Sigmoid colon (tissue), 7 donors: ENCODE measurements around the gene CCDC192. TPM values are rescaled to one million over a fixed set of nuclear protein-coding genes. Genes with fewer than 3 reads are reported as not detected.

ENCODE experiments used
- DNase-seq: peaks from one replicate; pipeline ENCODE4 v3.0.0-alpha.2; 2019
- H3K27ac ChIP-seq, 4 donors: fragments of 200-600 bp; sonication (generic); one replicate each; pipeline ENCODE4 v1.5.1; 2016 to 2019; ENCODE audit warnings: mild to moderate bottlenecking in 1 of 4
- H3K27me3 ChIP-seq, 3 donors: fragments of 200-600 bp; sonication (generic); one replicate each; pipeline ENCODE4 v1.5.1; 2019; ENCODE audit warnings: mild to moderate bottlenecking in 1 of 3
- H3K36me3 ChIP-seq, 4 donors: fragments of 200-600 bp; sonication (generic); one replicate each; pipeline ENCODE4 v1.5.1; 2016 to 2019
- H3K4me1 ChIP-seq, 4 donors: fragments of 200-600 bp; sonication (generic); one replicate each; pipeline ENCODE4 v1.5.1; 2017 to 2019
- H3K4me3 ChIP-seq, 4 donors: fragments of 200-600 bp; sonication (generic); one replicate each; pipeline ENCODE4 v1.5.1; 2017 to 2019; ENCODE audit warnings: mild to moderate bottlenecking in 2 of 4, moderate library complexity in 1 of 4
- H3K9me3 ChIP-seq, 4 donors: fragments of 200-600 bp in 3 of 4; sonication (generic) in 3 of 4; one replicate each; pipeline versions ENCODE4 v1.5.1 to v1.6.1; 2013 to 2019
- EP300 ChIP-seq, 4 donors: sonication (generic); formaldehyde crosslinking; IDR thresholded peaks; one replicate each; pipeline ENCODE4 v1.6.1; 2017; ENCODE audit warnings: antibody characterized with exemption in 4 of 4
- POLR2A ChIP-seq, 2 donors: fragments of 450-650 bp; IDR thresholded peaks; one replicate each; pipeline ENCODE4 v1.6.1; 2016; ENCODE audit warnings: antibody characterized with exemption in 2 of 2, mild to moderate bottlenecking in 2 of 2, moderate library complexity in 2 of 2
- POLR2AphosphoS5 ChIP-seq, 4 donors: sonication (generic); formaldehyde crosslinking; IDR thresholded peaks; one replicate each; pipeline ENCODE4 v1.6.1; 2017; ENCODE audit warnings: antibody characterized with exemption in 4 of 4
- WGBS, 2 donors: extraction: QIAGEN DNeasy Blood & Tissue Kit; methylation state at CpG; one replicate each; pipeline ENCODE4 v1.1.7; 2013; 5-methylcytosine and 5-hydroxymethylcytosine counted together
- intact Hi-C: fragments of 100-400 bp; cut with DNase I; formaldehyde crosslinking; loops from one replicate; pipeline ENCODE4 v1.15.1; 2023
- polyA plus RNA-seq, 3 donors: library from polyadenylated mRNA; stranded (reverse); fragments of 200-250 nt; gene quantifications; one replicate each; pipeline ENCODE4 v1.2.3, GENCODE V29; 2013
- total RNA-seq, 4 donors: library from RNA; depleted of rRNA; stranded (reverse); fragments of >200 nt; gene quantifications; one replicate each; pipeline ENCODE4 v1.1.0, GENCODE V29; 2016
- TF ChIP-seq, protein P1 (sequence below), 4 experiments: fragments of 450-650 bp in 3 of 4; fragments of 200-600 bp in 1 of 4; IDR thresholded peaks; one replicate each; pipeline ENCODE4 v1.5.1; 2016 to 2019; ENCODE audit warnings: antibody characterized with exemption in 4 of 4, mild to moderate bottlenecking in 3 of 4, moderate library complexity in 2 of 4
- donor health status: healthy with polysubstance abuse.
- donor health status: Bipolar disorder and iron deficiency.
- donor health status: healthy.

CCDC192 gene
- total and polyA plus RNA-seq, 7 donors, result 0.36 to 2.4 TPM; not detected in 5

DNA sequence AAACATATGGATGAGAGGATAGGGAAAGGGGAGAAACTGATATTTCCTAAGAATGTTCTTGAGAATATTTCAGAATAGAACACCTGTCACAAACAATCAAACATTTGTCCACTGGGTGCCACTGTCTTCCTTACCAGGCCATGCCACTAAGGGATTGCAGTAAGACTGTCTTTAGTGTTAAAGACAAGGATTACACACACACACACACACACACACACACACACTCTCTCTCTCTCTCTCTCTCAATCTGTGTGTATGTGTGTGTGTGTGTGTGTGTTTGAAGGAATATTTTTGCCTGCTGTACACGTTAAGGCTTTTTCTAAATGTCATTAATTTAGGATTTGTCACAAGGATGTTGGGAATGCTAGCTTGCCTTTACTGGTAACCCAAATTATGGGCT lies 54.4 kb downstream of the CCDC192 start:
- Histone ChIP-seq H3K27ac (peak overlapping the region in 1 of 4 donors; percentile 28), H3K27me3 (no peaks in the 10 kb centered on the region), H3K36me3 (no peaks in the 10 kb centered on the region), H3K9me3 (no peaks in the 10 kb centered on the region), H3K4me3 (no peak overlapping the region), H3K4me1 (peaks cover 0 to 32% (median 18%) of the 10 kb centered on the region in 4 donors)
- WGBS, 2 donors, result 9 to 35% methylated on average over 1 of the region's 1 CpG
- no peak for DNase-seq
- intact Hi-C loops, result loop anchor here (10.0 kb wide), 1 partner anchor 117 kb away; no protein-coding TSS in a partner anchor
- TF ChIP-seq, protein P1, sequence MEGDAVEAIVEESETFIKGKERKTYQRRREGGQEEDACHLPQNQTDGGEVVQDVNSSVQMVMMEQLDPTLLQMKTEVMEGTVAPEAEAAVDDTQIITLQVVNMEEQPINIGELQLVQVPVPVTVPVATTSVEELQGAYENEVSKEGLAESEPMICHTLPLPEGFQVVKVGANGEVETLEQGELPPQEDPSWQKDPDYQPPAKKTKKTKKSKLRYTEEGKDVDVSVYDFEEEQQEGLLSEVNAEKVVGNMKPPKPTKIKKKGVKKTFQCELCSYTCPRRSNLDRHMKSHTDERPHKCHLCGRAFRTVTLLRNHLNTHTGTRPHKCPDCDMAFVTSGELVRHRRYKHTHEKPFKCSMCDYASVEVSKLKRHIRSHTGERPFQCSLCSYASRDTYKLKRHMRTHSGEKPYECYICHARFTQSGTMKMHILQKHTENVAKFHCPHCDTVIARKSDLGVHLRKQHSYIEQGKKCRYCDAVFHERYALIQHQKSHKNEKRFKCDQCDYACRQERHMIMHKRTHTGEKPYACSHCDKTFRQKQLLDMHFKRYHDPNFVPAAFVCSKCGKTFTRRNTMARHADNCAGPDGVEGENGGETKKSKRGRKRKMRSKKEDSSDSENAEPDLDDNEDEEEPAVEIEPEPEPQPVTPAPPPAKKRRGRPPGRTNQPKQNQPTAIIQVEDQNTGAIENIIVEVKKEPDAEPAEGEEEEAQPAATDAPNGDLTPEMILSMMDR (IDR thresholded peaks at IDR 0.05), result peak in 3 of 4 experiments; percentile 28 to 38 (median 37)
- no peak for TF ChIP-seq EP300 (IDR thresholded peaks at IDR 0.05)

DNA sequence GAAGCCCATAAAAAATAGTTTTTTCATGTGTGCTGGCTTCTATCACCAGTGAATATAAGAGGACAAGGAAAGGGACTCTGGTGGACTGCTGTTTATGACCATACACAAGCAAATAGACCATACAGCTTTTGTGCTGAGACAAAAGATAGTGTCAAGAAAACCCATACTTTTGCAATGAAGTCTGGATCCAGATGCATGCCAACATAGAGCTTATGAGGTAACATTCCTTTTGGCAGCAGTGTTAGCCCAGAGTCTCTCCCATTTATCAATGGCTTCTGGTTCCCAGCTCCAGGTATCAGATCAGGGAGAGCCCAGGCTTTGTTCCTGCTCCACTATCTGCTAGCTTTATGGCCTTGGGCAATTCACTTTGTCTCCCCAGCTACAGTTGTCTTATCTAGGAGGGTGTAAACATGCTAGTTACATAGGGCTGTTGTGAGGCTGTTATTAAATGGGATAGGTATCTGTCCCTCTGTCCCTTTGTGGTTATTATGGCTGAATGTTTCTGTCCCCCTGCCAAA lies 55.6 kb downstream of the CCDC192 start:
- no peak overlapping the region for H3K4me3 ChIP-seq
- peak overlapping the region in 2 of 4 donors; percentile 2 to 28 for H3K27ac ChIP-seq
- no peaks in the 10 kb centered on the region for H3K36me3 ChIP-seq
- no peaks in the 10 kb centered on the region for H3K9me3 ChIP-seq
- intact Hi-C loops, result loop anchor here (2.0 to 10.0 kb wide), 2 partner anchors 116 to 324 kb away; partner anchors contain the start of gene SLC12A2
- no peaks in the 10 kb centered on the region for H3K27me3 ChIP-seq
- peaks cover 0 to 35% (median 24%) of the 10 kb centered on the region in 4 donors for H3K4me1 ChIP-seq
- DNase-seq, result no peak
- TF ChIP-seq POLR2A (IDR thresholded peaks at IDR 0.05) (no peak), EP300 (IDR thresholded peaks at IDR 0.05) (no peak), POLR2AphosphoS5 (IDR thresholded peaks at IDR 0.05) (no peak)
- TF ChIP-seq, protein P1 (IDR thresholded peaks at IDR 0.05), result no peak

DNA sequence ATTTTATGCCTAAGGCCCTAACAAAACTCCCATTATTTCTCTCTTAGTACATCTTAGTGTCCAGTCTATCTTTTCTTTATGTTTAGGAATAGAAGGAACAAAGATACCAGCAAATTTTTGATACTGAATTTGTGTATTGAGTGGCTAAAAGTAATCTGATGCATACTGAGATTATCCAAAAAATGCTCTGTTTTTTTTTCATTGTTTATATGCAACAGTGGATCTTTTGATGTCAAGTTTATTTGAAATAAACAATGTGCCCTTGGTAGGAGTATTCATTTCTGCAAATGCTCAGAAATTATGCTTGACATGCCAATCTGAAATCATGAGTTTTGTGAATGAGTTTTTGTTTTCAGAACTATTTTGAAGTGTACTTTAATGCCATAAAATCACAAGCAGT lies 58.7 kb downstream of the CCDC192 start:
- Histone ChIP-seq H3K4me3 (no peak overlapping the region), H3K27ac (no peak overlapping the region)
- intact Hi-C loops, result loop anchor here (10.0 kb wide), 1 partner anchor 197 kb away; no protein-coding TSS in a partner anchor

DNA sequence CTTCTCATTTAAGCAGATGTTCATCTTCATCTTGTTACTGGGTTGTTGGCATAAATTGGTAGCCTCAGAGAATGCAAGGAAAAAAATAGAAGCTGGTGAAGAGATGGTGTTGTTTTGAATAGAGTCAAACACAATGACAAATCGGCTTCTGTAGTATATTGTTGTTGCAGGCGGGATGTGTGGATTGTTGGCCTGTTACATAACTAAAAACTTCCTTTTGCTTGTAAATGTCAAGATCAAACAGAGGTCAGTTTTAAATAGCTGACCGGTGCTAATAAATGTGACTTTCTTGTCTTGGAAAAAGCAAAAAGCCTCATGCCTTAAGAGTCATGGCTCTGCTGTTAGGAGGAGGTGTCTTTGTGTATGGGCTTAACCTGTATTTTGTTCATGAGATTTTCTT lies 59.2 kb downstream of the CCDC192 start:
- DNase-seq, result no peak
- Histone ChIP-seq H3K9me3 (no peaks in the 10 kb centered on the region), H3K27ac (no peak overlapping the region), H3K36me3 (no peaks in the 10 kb centered on the region), H3K27me3 (no peaks in the 10 kb centered on the region), H3K4me3 (no peak overlapping the region), H3K4me1 (peaks cover 0 to 25% (median 21%) of the 10 kb centered on the region in 4 donors)
- intact Hi-C loops, result loop anchor here (10.0 kb wide), 1 partner anchor 198 kb away; no protein-coding TSS in a partner anchor
- TF ChIP-seq, protein P1 (IDR thresholded peaks at IDR 0.05), result no peak
- TF ChIP-seq EP300 (IDR thresholded peaks at IDR 0.05) (no peak), POLR2AphosphoS5 (IDR thresholded peaks at IDR 0.05) (peak in 1 of 4 donors; percentile 30)
- WGBS, 2 donors, result 40 to 57% methylated on average over 3 of the region's 3 CpGs

More for the DNA sequence above, 58.7 kb downstream of the CCDC192 start:
- Histone ChIP-seq H3K36me3 (no peaks in the 10 kb centered on the region), H3K27me3 (no peaks in the 10 kb centered on the region), H3K4me1 (peaks cover 0 to 25% (median 21%) of the 10 kb centered on the region in 4 donors), H3K9me3 (no peaks in the 10 kb centered on the region)
- no peak for TF ChIP-seq POLR2AphosphoS5 (IDR thresholded peaks at IDR 0.05)
- no peak for DNase-seq

DNA sequence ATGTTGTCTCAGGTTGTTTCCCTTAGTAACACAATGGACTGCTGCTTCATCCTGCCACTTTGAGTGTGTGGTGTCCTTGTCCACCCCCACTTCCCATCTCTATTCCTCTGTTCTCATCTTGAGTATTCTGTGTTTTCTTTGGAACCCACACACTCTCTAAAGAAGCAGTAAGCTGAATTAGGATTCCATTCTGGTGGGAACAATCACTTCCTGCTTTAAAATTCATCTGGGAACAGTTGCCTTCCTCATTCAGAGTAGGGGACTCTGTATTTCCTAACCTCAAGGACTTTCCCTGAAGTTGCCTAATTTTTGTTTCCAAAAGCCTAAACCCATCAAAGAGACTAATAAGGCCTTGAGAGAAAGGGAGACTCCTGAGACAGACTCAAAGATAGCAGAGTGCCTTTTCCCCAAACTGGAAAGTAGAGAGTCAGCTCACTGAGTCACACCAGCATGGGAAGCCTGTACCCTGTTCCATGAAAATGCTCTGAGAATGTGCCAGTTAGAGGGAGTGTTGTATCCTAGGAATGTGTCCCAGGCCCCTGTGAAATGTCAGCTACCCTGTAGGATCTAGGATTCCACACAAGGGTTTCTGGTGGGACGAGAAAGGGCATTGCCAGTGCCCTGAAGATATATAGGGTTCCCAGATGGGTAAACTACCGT lies 63.6 kb downstream of the CCDC192 start:
- Histone ChIP-seq H3K4me3 (no peak overlapping the region), H3K27me3 (no peaks in the 10 kb centered on the region), H3K9me3 (no peaks in the 10 kb centered on the region), H3K4me1 (peaks cover 0 to 16% (median 12%) of the 10 kb centered on the region in 4 donors), H3K36me3 (no peaks in the 10 kb centered on the region), H3K27ac (no peak overlapping the region)
- no peak for DNase-seq
- WGBS, 2 donors, result 89 to 93% methylated on average over 2 of the region's 2 CpGs
- TF ChIP-seq, protein P1 (IDR thresholded peaks at IDR 0.05), result no peak
- TF ChIP-seq POLR2AphosphoS5 (IDR thresholded peaks at IDR 0.05), result no peak
- TF ChIP-seq EP300 (IDR thresholded peaks at IDR 0.05), result no peak
- TF ChIP-seq POLR2A (IDR thresholded peaks at IDR 0.05), result no peak
- intact Hi-C loops, result loop anchor here (10.0 kb wide), 1 partner anchor 202 kb away; no protein-coding TSS in a partner anchor
